Caco-2 (cell line): ENCODE results near the gene CHST2. TPM values are rescaled to one million over a fixed set of nuclear protein-coding genes. Genes with fewer than 3 reads are reported as not detected.

Source experiments
- BruUV-seq: library from RNA; stranded (reverse); fragments of 400-500 nt; replicated peaks from 2 replicates; lab custom pipeline; 2021; lab: Mats Ljungman, UMichigan
- CTCF ChIA-PET: fragments of 300-600 bp; sonication (Branson Sonifier 250); formaldehyde crosslinking; loops from one replicate; lab custom pipeline; 2022; ENCODE audit warnings: antibody characterized with exemption; lab: Charles Lee
- POLR2A ChIA-PET: fragments of 300-600 bp; sonication (Branson Sonifier 250); formaldehyde crosslinking; loops from one replicate; lab custom pipeline; 2022; ENCODE audit warnings: antibody characterized with exemption; lab: Charles Lee
- DNase-seq, 2 experiments: peaks; one replicate each; pipeline versions ENCODE4 v3.0.0 to v3.0.0-alpha.2; 2020 to 2022
- H3K27me3 ChIP-seq: replicated peaks from 2 replicates; pipeline ENCODE4 v1.6.0; 2011; ENCODE audit warnings: low read length; ENCODE audit not compliant: control insufficient read depth, insufficient read depth
- H3K36me3 ChIP-seq: 2 replicates; pipeline ENCODE4 v1.5.1; 2011; ENCODE audit warnings: low read length; ENCODE audit not compliant: control insufficient read depth, insufficient read depth
- H3K4me1 ChIP-seq: fragments of 250-450 bp; sonication (Bioruptor Pico); 2 replicates; pipeline ENCODE4 v1.5.1; 2020; ENCODE audit warnings: mild to moderate bottlenecking
- H3K4me3 ChIP-seq: 2 replicates; pipeline ENCODE4 v1.5.1; 2011; ENCODE audit warnings: low read depth, mild to moderate bottlenecking, control low read depth, low read length
- H3K9me3 ChIP-seq: fragments of 250-450 bp; sonication (Bioruptor Pico); 2 replicates; pipeline ENCODE4 v1.5.1; 2020; ENCODE audit warnings: mild to moderate bottlenecking, moderate library complexity
- H3K27ac Mint-ChIP-seq: one replicate; pipeline ENCODE4 v1.8.0; 2022; ENCODE audit warnings: mixed read lengths; ENCODE audit not compliant: unreplicated experiment
- H3K27me3 Mint-ChIP-seq: one replicate; pipeline ENCODE4 v1.8.0; 2022; ENCODE audit warnings: mixed read lengths; ENCODE audit not compliant: insufficient read depth, unreplicated experiment
- H3K36me3 Mint-ChIP-seq: one replicate; pipeline ENCODE4 v1.8.0; 2022; ENCODE audit warnings: mild to moderate bottlenecking, mixed read lengths; ENCODE audit not compliant: insufficient read depth, unreplicated experiment
- H3K4me1 Mint-ChIP-seq: one replicate; pipeline ENCODE4 v1.8.0; 2022; ENCODE audit warnings: low read depth, mixed read lengths; ENCODE audit not compliant: unreplicated experiment
- H3K4me3 Mint-ChIP-seq: one replicate; pipeline ENCODE4 v1.8.0; 2022; ENCODE audit warnings: mild to moderate bottlenecking, moderate library complexity, mixed read lengths; ENCODE audit not compliant: unreplicated experiment
- H3K9me3 Mint-ChIP-seq: one replicate; pipeline ENCODE4 v1.8.0; 2022; ENCODE audit warnings: mixed read lengths; ENCODE audit not compliant: unreplicated experiment
- CTCF ChIP-seq, 2 experiments: fragments of 200-600 bp in 1 of 2; IDR thresholded peaks; 1 replicate in 1 of 2; 2 replicates in 1 of 2; pipeline versions ENCODE4 v1.5.1 to v1.8.0; 2011 to 2022; ENCODE audit warnings: antibody characterized with exemption in 1 of 2, control low read depth in 1 of 2, inconsistent platforms in 1 of 2, low read depth in 1 of 2, low read length in 1 of 2, mild to moderate bottlenecking in 1 of 2, moderate library complexity in 1 of 2; ENCODE audit not compliant: insufficient read depth in 1 of 2, severe bottlenecking in 1 of 2, unreplicated experiment in 1 of 2
- intact Hi-C: fragments of 100-400 bp; cut with micrococcal nuclease; formaldehyde crosslinking; loops from one replicate; pipeline ENCODE4 v1.10.0; 2022; ENCODE audit not compliant: unreplicated experiment
- total RNA-seq: library from RNA; stranded (reverse); gene quantifications from 2 replicates; pipeline ENCODE4 v1.2.3, GENCODE V29; 2022

The CHST2 gene
- total RNA-seq, 1 experiment from 2014 or later = not detected

GRCh38 chr3:143138953-143139352 is 19.4 kb downstream of the CHST2 start:
- no peak for DNase-seq
- CTCF ChIA-PET = no interaction called here
- intact Hi-C loops = no loop called here

GRCh38 chr3:143139762-143140161 is 20.2 kb downstream of the CHST2 start:
- no peak for DNase-seq
- ChIA-PET POLR2A (no interaction called here), CTCF (no interaction called here)
- intact Hi-C loops = no loop called here
- no peaks in the 10 kb centered on the region for H3K4me1 Mint-ChIP-seq
- no peak for TF ChIP-seq CTCF (IDR thresholded peaks at IDR 0.05; ENCODE audit: insufficient read depth in 1 of 2, low read depth in 1 of 2, low read length in 1 of 2, severe bottlenecking in 1 of 2, unreplicated experiment in 1 of 2)
- H3K36me3 ChIP-seq = no peaks in the 10 kb centered on the region
- no peaks in the 10 kb centered on the region for H3K9me3 Mint-ChIP-seq
- no TSS peak for BruUV-seq
- H3K4me1 ChIP-seq = no peaks in the 10 kb centered on the region
- H3K27me3 ChIP-seq = no peaks in the 10 kb centered on the region
- H3K4me3 ChIP-seq = no peak overlapping the region
- H3K27me3 Mint-ChIP-seq = peaks cover 2% of the 10 kb centered on the region
- no peaks in the 10 kb centered on the region for H3K36me3 Mint-ChIP-seq
- H3K27ac Mint-ChIP-seq = no peak overlapping the region
- no peak overlapping the region for H3K4me3 Mint-ChIP-seq
- no peaks in the 10 kb centered on the region for H3K9me3 ChIP-seq

More at GRCh38 chr3:143138953-143139352, 19.4 kb downstream of the CHST2 start:
- H3K27ac Mint-ChIP-seq = no peak overlapping the region
- Histone ChIP-seq H3K27me3 (no peaks in the 10 kb centered on the region), H3K4me3 (no peak overlapping the region), H3K4me1 (no peaks in the 10 kb centered on the region), H3K9me3 (no peaks in the 10 kb centered on the region), H3K36me3 (no peaks in the 10 kb centered on the region)
- no peaks in the 10 kb centered on the region for H3K4me1 Mint-ChIP-seq
- H3K27me3 Mint-ChIP-seq = peaks cover 2% of the 10 kb centered on the region
- no peaks in the 10 kb centered on the region for H3K36me3 Mint-ChIP-seq
- H3K4me3 Mint-ChIP-seq = no peak overlapping the region
- TF ChIP-seq CTCF (IDR thresholded peaks at IDR 0.05; ENCODE audit: insufficient read depth in 1 of 2, low read depth in 1 of 2, low read length in 1 of 2, severe bottlenecking in 1 of 2, unreplicated experiment in 1 of 2) = no peak
- no peaks in the 10 kb centered on the region for H3K9me3 Mint-ChIP-seq
- POLR2A ChIA-PET = no interaction called here
- BruUV-seq = no TSS peak

- DNase-seq = no peak
- Mint-ChIP-seq H3K27me3 (peaks cover 2% of the 10 kb centered on the region), H3K27ac (no peak overlapping the region), H3K9me3 (no peaks in the 10 kb centered on the region), H3K36me3 (no peaks in the 10 kb centered on the region), H3K4me3 (no peak overlapping the region), H3K4me1 (no peaks in the 10 kb centered on the region)
- H3K36me3 ChIP-seq = no peaks in the 10 kb centered on the region
- H3K27me3 ChIP-seq = no peaks in the 10 kb centered on the region
- intact Hi-C loops = no loop called here
- CTCF ChIA-PET = no interaction called here
- POLR2A ChIA-PET = no interaction called here
- no TSS peak for BruUV-seq
- H3K4me3 ChIP-seq = no peak overlapping the region
- no peak for TF ChIP-seq CTCF (IDR thresholded peaks at IDR 0.05; ENCODE audit: insufficient read depth in 1 of 2, low read depth in 1 of 2, low read length in 1 of 2, severe bottlenecking in 1 of 2, unreplicated experiment in 1 of 2)
- no peaks in the 10 kb centered on the region for H3K4me1 ChIP-seq
- H3K9me3 ChIP-seq = no peaks in the 10 kb centered on the region
Observed at GRCh38 chr3:143140550-143140949, 21.0 kb downstream of the CHST2 start.
